WTC11 (cell line): ENCODE measurements around the gene CHST15. TPM values are rescaled to one million over a fixed set of nuclear protein-coding genes. Genes with fewer than 3 reads are reported as not detected.

Source experiments
- ATAC-seq: fragments of 200-7000 bp; cut with Tn5 transposase; 2 replicates; pipeline ENCODE4 v1.10.0; 2021; ENCODE audit warnings: mild to moderate bottlenecking, moderate library complexity
- CTCF ChIA-PET: fragments of 300-600 bp; sonication (Branson Sonifier 250); formaldehyde crosslinking; loops from one replicate; lab custom pipeline; 2021; ENCODE audit warnings: antibody characterized with exemption; lab: Charles Lee
- POLR2A ChIA-PET: fragments of 350-600 bp; sonication (Branson Sonifier 250); formaldehyde crosslinking; loops from one replicate; lab custom pipeline; 2021; ENCODE audit warnings: antibody characterized with exemption; lab: Charles Lee
- DNase-seq: peaks from one replicate; pipeline ENCODE4 v3.0.0; 2021; ENCODE audit warnings: low spot score
- H3K27ac Mint-ChIP-seq: 2 replicates; pipeline ENCODE4 v1.8.0; 2021; ENCODE audit warnings: mixed read lengths
- H3K27me3 Mint-ChIP-seq: 2 replicates; pipeline ENCODE4 v1.8.0; 2021; ENCODE audit warnings: low read depth, mild to moderate bottlenecking, moderate library complexity, mixed read lengths
- H3K36me3 Mint-ChIP-seq: 2 replicates; pipeline ENCODE4 v1.8.0; 2021; ENCODE audit warnings: mixed read lengths
- H3K4me1 Mint-ChIP-seq: 2 replicates; pipeline ENCODE4 v1.8.0; 2022; ENCODE audit warnings: mixed read lengths
- H3K4me3 Mint-ChIP-seq: 2 replicates; pipeline ENCODE4 v1.8.0; 2021; ENCODE audit warnings: mild to moderate bottlenecking, moderate library complexity, mixed read lengths
- H3K9me3 Mint-ChIP-seq: 2 replicates; pipeline ENCODE4 v1.8.0; 2021; ENCODE audit warnings: mixed read lengths
- AFF4 ChIP-seq: sonication (generic); formaldehyde crosslinking; IDR thresholded peaks from 2 replicates; pipeline ENCODE4 v1.8.1; 2023; ENCODE audit warnings: mild to moderate bottlenecking, missing genetic modification reagents, borderline replicate concordance
- AR ChIP-seq: fragments of 250-450 bp; sonication (Bioruptor Pico); IDR thresholded peaks from 2 replicates; pipeline ENCODE4 v1.9.0; 2021; ENCODE audit warnings: mild to moderate bottlenecking
- ETV6 ChIP-seq: sonication (generic); formaldehyde crosslinking; IDR thresholded peaks from 2 replicates; pipeline ENCODE4 v1.8.1; 2022; ENCODE audit warnings: mild to moderate bottlenecking, missing genetic modification reagents
- FOXK1 ChIP-seq: sonication (generic); formaldehyde crosslinking; IDR thresholded peaks from 2 replicates; pipeline ENCODE4 v1.8.0; 2022; ENCODE audit warnings: mild to moderate bottlenecking, moderate library complexity, missing genetic modification reagents
- GABPB1 ChIP-seq: sonication (generic); formaldehyde crosslinking; IDR thresholded peaks from 2 replicates; pipeline ENCODE4 v1.8.1; 2023; ENCODE audit warnings: mild to moderate bottlenecking, missing genetic modification reagents
- IRF1 ChIP-seq: sonication (generic); formaldehyde crosslinking; IDR thresholded peaks from 2 replicates; pipeline ENCODE4 v1.8.0; 2023; ENCODE audit warnings: missing genetic modification reagents
- KAT7 ChIP-seq: sonication (generic); formaldehyde crosslinking; IDR thresholded peaks from 2 replicates; pipeline ENCODE4 v1.8.1; 2023; ENCODE audit warnings: missing genetic modification reagents, mild to moderate bottlenecking, borderline replicate concordance
- NR1H2 ChIP-seq: sonication (generic); formaldehyde crosslinking; IDR thresholded peaks from 2 replicates; pipeline ENCODE4 v1.9.0; 2021; ENCODE audit warnings: mild to moderate bottlenecking, moderate library complexity, missing genetic modification reagents
- RORB ChIP-seq: fragments of 250-450 bp; sonication (Bioruptor Pico); IDR thresholded peaks from 2 replicates; pipeline ENCODE4 v1.9.0; 2021; ENCODE audit warnings: mild to moderate bottlenecking
- SOX15 ChIP-seq: fragments of 250-450 bp; sonication (Bioruptor Pico); IDR thresholded peaks from 2 replicates; pipeline ENCODE4 v1.9.0; 2021; ENCODE audit warnings: mild to moderate bottlenecking
- STAT6 ChIP-seq: sonication (generic); formaldehyde crosslinking; conservative IDR thresholded peaks from 2 replicates; pipeline ENCODE4 v1.8.1; 2023; ENCODE audit warnings: mild to moderate bottlenecking, low read depth, missing genetic modification reagents, moderate library complexity
- TEAD1 ChIP-seq: sonication (generic); formaldehyde crosslinking; IDR thresholded peaks from 2 replicates; pipeline ENCODE4 v1.8.0; 2022; ENCODE audit warnings: mild to moderate bottlenecking, missing genetic modification reagents
- USF1 ChIP-seq: sonication (generic); formaldehyde crosslinking; IDR thresholded peaks from 2 replicates; pipeline ENCODE4 v1.8.0; 2022; ENCODE audit warnings: mild to moderate bottlenecking, missing genetic modification reagents
- ZBTB43 ChIP-seq: sonication (generic); formaldehyde crosslinking; IDR thresholded peaks from 2 replicates; pipeline ENCODE4 v1.8.1; 2023; ENCODE audit warnings: mild to moderate bottlenecking, missing genetic modification reagents
- ZNF121 ChIP-seq: sonication (generic); formaldehyde crosslinking; IDR thresholded peaks from 2 replicates; pipeline ENCODE4 v1.8.0; 2023; ENCODE audit warnings: missing genetic modification reagents
- ZNF138 ChIP-seq: sonication (generic); formaldehyde crosslinking; conservative IDR thresholded peaks from 2 replicates; pipeline ENCODE4 v1.8.1; 2022; ENCODE audit warnings: mild to moderate bottlenecking, moderate library complexity, missing genetic modification reagents
- ZNF263 ChIP-seq: sonication (generic); formaldehyde crosslinking; IDR thresholded peaks from 2 replicates; pipeline ENCODE4 v1.8.1; 2022; ENCODE audit warnings: low read depth, mild to moderate bottlenecking, moderate library complexity, missing genetic modification reagents
- ZNF317 ChIP-seq: sonication (generic); formaldehyde crosslinking; IDR thresholded peaks from 2 replicates; pipeline ENCODE4 v1.8.1; 2023; ENCODE audit warnings: low read depth, mild to moderate bottlenecking, moderate library complexity, missing genetic modification reagents, borderline replicate concordance
- ZNF423 ChIP-seq: fragments of 250-450 bp; sonication (Bioruptor Pico); IDR thresholded peaks from 2 replicates; pipeline ENCODE4 v2.1.2; 2022; ENCODE audit warnings: mild to moderate bottlenecking, moderate library complexity
- total RNA-seq: library from RNA; stranded (reverse); gene quantifications from 3 replicates; pipeline ENCODE4 v1.2.3, GENCODE V29; 2021

CHST15 gene
- total RNA-seq, 1 experiment from 2014 or later: 10.7 TPM

- H3K4me1 Mint-ChIP-seq: peaks cover 68% of the 10 kb centered on the region
- ATAC-seq: no peak
- DNase-seq: no peak
- TF ChIP-seq NR1H2 (no peak), SOX15 (CRISPR knock-in tag) (no peak), STAT6 (CRISPR knock-in tag) (no peak), AR (no peak), ETV6 (CRISPR knock-in tag) (no peak), ZNF121 (no peak), ZNF263 (CRISPR knock-in tag) (no peak), TEAD1 (no peak), ZNF317 (CRISPR knock-in tag) (no peak), ZNF138 (CRISPR knock-in tag) (no peak), KAT7 (CRISPR knock-in tag) (no peak), FOXK1 (CRISPR knock-in tag) (no peak), IRF1 (CRISPR knock-in tag) (no peak), ZNF423 (CRISPR knock-in tag) (no peak), RORB (no peak), AFF4 (CRISPR knock-in tag) (no peak), GABPB1 (no peak), ZBTB43 (no peak), USF1 (no peak)
- TF ChIP-seq, all 79 proteins: peak for 0
- H3K4me3 Mint-ChIP-seq: no peak overlapping the region
- no peak overlapping the region for H3K27ac Mint-ChIP-seq
- POLR2A ChIA-PET: no interaction called here
- H3K9me3 Mint-ChIP-seq: no peaks in the 10 kb centered on the region
- no peaks in the 10 kb centered on the region for H3K27me3 Mint-ChIP-seq
- CTCF ChIA-PET: interaction anchor here (0.8 to 2.2 kb wide), 6 partner anchors 19 to 428 kb away, joined by 3 to 9 read pairs (median 4); no protein-coding TSS in a partner anchor
- 0 out of 2 replicates have a peak, but pooled peaks cover 3% of the 10 kb centered on the region for H3K36me3 Mint-ChIP-seq
Measured at GRCh38 chr10:124071141-124071540, 22.3 kb downstream of the CHST15 start.
